Anterior cingulate cortex (tissue), 58 donors: ENCODE measurements around the gene NXPE3.

Experiments
- DNase-seq, 58 donors: peaks; one replicate each; lab custom pipeline; 2025; lab: John Stamatoyannopoulos, UW

The NXPE3 gene

GRCh38 chr3:101867996-101868395 is 89.0 kb downstream of the NXPE3 start:
- DNase-seq = no peak

GRCh38 chr3:101868534-101869464 is 89.8 kb downstream of the NXPE3 start:
- no peak for DNase-seq

- no peak for DNase-seq
These were observed 91.1 kb downstream of the NXPE3 start for GRCh38 chr3:101870138-101870537.

- no peak for DNase-seq
These were observed 94.6 kb downstream of the NXPE3 start for GRCh38 chr3:101873619-101874018.

GRCh38 chr3:101876142-101876541 is 97.1 kb downstream of the NXPE3 start:
- no peak for DNase-seq
